Prostate gland (tissue), 2 donors: Measurements from ENCODE around the gene CCDC81. TPM values are rescaled to one million over a fixed set of nuclear protein-coding genes. Genes with fewer than 3 reads are reported as not detected.

Source experiments
- DNase-seq: peaks from one replicate; pipeline ENCODE4 v3.0.0-alpha.2; 2019; ENCODE audit warnings: low spot score
- H3K27ac ChIP-seq, 2 donors: fragments of 200-600 bp; sonication (generic); 2 replicates each; pipeline ENCODE4 v1.5.1; 2017 to 2019
- H3K27me3 ChIP-seq: fragments of 200-600 bp; sonication (generic); replicated peaks from 2 replicates; pipeline ENCODE4 v1.5.1; 2019; ENCODE audit not compliant: insufficient read depth
- H3K36me3 ChIP-seq, 2 donors: fragments of 200-600 bp; sonication (generic); 1 replicate in 1 of 2; 2 replicates in 1 of 2; pipeline versions ENCODE4 v1.5.1 to v1.8.1; 2017 to 2019
- H3K4me1 ChIP-seq: fragments of 200-600 bp; sonication (generic); replicated peaks from 2 replicates; pipeline ENCODE4 v1.5.1; 2019
- H3K4me3 ChIP-seq, 2 donors: fragments of 200-600 bp; sonication (generic); 2 replicates each; pipeline ENCODE4 v1.5.1; 2017 to 2019
- H3K9me3 ChIP-seq: fragments of 200-600 bp; sonication (generic); 2 replicates; pipeline ENCODE4 v1.5.1; 2017
- POLR2A ChIP-seq: fragments of 450-650 bp; IDR thresholded peaks from one replicate; pipeline ENCODE4 v1.6.1; 2016; ENCODE audit warnings: antibody characterized with exemption, mild to moderate bottlenecking
- POLR2AphosphoS5 ChIP-seq: sonication (generic); formaldehyde crosslinking; IDR thresholded peaks from one replicate; pipeline ENCODE4 v1.6.1; 2017; ENCODE audit warnings: antibody characterized with exemption
- WGBS: methylation state at CpG from one replicate; pipeline ENCODE4 v1.1.5; 2018; 5-methylcytosine and 5-hydroxymethylcytosine counted together
- intact Hi-C: fragments of 100-400 bp; cut with DNase I; formaldehyde crosslinking; loops from one replicate; pipeline ENCODE4 v1.14.2; 2022
- total RNA-seq, 2 donors: library from RNA; depleted of rRNA; stranded (reverse); fragments of >200 nt; gene quantifications; one replicate each; pipeline ENCODE4 v1.1.0, GENCODE V29; 2016
- TF ChIP-seq, protein P1 (sequence below), 4 experiments: fragments of 200-600 bp in 2 of 4; fragments of 450-650 bp in 2 of 4; sonication (generic) in 2 of 4; IDR thresholded peaks; 1 replicate in 3 of 4; 2 replicates in 1 of 4; pipeline ENCODE4 v1.5.1; 2016 to 2019; ENCODE audit warnings: antibody characterized with exemption in 4 of 4, mild to moderate bottlenecking in 2 of 4, moderate library complexity in 2 of 4

CCDC81 gene
- total RNA-seq, 2 donors from 2014 or later = 0.17 to 1.2 TPM

DNA sequence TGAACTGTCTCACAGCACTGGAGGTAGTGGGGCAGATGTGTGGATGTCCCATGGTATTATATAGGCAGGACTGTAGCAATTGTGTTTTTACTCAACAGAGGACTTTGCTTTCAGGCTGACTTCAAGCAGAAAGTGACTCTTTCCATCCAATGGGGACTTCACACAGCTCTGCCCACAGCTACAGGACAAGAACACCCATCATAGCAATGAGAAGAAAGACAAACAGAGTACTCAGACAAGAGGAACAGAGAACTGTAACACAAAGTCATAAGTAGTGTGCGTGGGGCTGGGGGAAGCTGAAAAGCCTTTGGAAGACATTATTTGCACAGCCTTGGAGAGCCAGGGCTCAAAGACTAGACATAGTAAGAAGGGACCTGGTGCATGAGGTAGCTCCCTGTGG lies 70.3 kb downstream of the CCDC81 start:
- H3K9me3 ChIP-seq = no peaks in the 10 kb centered on the region
- WGBS = 96% methylated on average over 1 of the region's 1 CpG
- H3K27me3 ChIP-seq = no peaks in the 10 kb centered on the region
- H3K27ac ChIP-seq = no peak overlapping the region
- no peak for DNase-seq
- H3K4me1 ChIP-seq = no peaks in the 10 kb centered on the region
- H3K4me3 ChIP-seq = no peak overlapping the region
- intact Hi-C loops = no loop called here
- no peaks in the 10 kb centered on the region for H3K36me3 ChIP-seq
- TF ChIP-seq POLR2A (no peak), POLR2AphosphoS5 (no peak)

GRCh38 chr11:86446163-86446923 lies 71.7 kb downstream of the CCDC81 start:
- Histone ChIP-seq H3K9me3 (no peaks in the 10 kb centered on the region), H3K4me1 (no peaks in the 10 kb centered on the region), H3K27ac (no peak overlapping the region), H3K4me3 (no peak overlapping the region), H3K36me3 (no peaks in the 10 kb centered on the region), H3K27me3 (no peaks in the 10 kb centered on the region)
- intact Hi-C loops = no loop called here
- WGBS = 97% methylated on average over 8 of the region's 8 CpGs
- no peak for DNase-seq
- TF ChIP-seq POLR2AphosphoS5 (no peak), POLR2A (no peak)
- TF ChIP-seq, protein P1, sequence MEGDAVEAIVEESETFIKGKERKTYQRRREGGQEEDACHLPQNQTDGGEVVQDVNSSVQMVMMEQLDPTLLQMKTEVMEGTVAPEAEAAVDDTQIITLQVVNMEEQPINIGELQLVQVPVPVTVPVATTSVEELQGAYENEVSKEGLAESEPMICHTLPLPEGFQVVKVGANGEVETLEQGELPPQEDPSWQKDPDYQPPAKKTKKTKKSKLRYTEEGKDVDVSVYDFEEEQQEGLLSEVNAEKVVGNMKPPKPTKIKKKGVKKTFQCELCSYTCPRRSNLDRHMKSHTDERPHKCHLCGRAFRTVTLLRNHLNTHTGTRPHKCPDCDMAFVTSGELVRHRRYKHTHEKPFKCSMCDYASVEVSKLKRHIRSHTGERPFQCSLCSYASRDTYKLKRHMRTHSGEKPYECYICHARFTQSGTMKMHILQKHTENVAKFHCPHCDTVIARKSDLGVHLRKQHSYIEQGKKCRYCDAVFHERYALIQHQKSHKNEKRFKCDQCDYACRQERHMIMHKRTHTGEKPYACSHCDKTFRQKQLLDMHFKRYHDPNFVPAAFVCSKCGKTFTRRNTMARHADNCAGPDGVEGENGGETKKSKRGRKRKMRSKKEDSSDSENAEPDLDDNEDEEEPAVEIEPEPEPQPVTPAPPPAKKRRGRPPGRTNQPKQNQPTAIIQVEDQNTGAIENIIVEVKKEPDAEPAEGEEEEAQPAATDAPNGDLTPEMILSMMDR (IDR thresholded peaks at IDR 0.05) = no peak

DNA sequence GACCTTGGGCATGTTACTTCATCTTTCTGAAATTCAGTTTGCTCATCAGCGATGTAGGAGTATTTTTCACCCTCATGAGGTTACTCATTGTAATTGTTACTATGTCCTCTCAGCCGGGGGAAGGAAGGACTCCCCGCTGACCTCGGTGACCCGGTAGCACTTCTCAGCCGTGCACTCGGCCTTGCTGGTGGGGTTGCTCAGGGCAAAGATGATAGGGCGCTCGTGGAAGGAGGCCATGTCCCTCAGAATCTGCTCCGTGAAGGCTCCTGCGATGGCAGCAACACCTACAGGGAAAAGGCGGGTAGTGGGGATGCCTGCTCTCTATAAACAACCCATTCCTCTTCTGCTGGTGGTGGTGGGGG lies 72.2 kb downstream of the CCDC81 start:
- Histone ChIP-seq H3K9me3 (no peaks in the 10 kb centered on the region), H3K27ac (no peak overlapping the region), H3K4me3 (no peak overlapping the region), H3K36me3 (no peaks in the 10 kb centered on the region), H3K27me3 (no peaks in the 10 kb centered on the region), H3K4me1 (no peaks in the 10 kb centered on the region)
- no peak for TF ChIP-seq POLR2A
- no peak for TF ChIP-seq POLR2AphosphoS5
- TF ChIP-seq, protein P1 (IDR thresholded peaks at IDR 0.05) = no peak
- 94% methylated on average over 12 of the region's 12 CpGs for WGBS
- intact Hi-C loops = no loop called here
- DNase-seq = no peak

DNA sequence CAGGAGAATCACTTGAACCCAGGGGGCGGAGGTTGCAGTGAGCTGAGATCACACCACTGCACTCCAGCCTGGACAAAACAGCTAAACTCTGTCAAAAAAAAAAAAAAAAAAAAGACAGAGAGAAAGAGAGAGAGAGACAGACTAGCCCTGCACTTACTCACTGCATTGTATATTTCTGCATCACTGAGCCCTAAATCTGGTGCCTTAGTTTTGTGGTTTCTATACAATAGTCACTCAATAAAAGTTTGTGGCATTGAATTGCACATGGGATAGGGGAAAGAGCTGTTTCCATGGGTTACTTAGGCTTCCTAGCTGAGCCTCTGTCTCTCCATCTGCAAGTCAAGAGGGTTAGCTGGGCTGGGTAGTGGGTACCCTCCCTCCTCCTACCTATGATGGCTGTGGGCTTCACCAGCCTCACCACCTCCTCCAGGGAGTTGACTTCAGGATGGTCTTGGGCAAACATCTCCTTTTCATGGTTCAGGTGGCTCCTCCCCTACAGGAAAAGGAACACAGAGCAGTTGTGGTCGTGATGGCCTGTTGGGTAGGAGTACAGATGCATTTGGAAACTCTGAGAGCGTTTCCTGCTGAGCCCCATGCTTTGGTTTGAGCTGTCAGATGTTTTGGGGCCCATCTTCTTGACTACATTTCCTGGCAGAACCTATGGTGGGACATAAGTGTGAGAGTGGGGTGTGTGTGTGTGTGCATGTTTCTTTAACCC lies 73.2 kb downstream of the CCDC81 start:
- H3K36me3 ChIP-seq = no peaks in the 10 kb centered on the region
- intact Hi-C loops = no loop called here
- no peak for DNase-seq
- H3K9me3 ChIP-seq = no peaks in the 10 kb centered on the region
- H3K27ac ChIP-seq = no peak overlapping the region
- no peak overlapping the region for H3K4me3 ChIP-seq
- no peaks in the 10 kb centered on the region for H3K4me1 ChIP-seq
- no peaks in the 10 kb centered on the region for H3K27me3 ChIP-seq
- WGBS = 92% methylated on average over 2 of the region's 3 CpGs
- TF ChIP-seq, protein P1 (IDR thresholded peaks at IDR 0.05) = no peak
- TF ChIP-seq POLR2AphosphoS5 = no peak
- TF ChIP-seq POLR2A = no peak

DNA sequence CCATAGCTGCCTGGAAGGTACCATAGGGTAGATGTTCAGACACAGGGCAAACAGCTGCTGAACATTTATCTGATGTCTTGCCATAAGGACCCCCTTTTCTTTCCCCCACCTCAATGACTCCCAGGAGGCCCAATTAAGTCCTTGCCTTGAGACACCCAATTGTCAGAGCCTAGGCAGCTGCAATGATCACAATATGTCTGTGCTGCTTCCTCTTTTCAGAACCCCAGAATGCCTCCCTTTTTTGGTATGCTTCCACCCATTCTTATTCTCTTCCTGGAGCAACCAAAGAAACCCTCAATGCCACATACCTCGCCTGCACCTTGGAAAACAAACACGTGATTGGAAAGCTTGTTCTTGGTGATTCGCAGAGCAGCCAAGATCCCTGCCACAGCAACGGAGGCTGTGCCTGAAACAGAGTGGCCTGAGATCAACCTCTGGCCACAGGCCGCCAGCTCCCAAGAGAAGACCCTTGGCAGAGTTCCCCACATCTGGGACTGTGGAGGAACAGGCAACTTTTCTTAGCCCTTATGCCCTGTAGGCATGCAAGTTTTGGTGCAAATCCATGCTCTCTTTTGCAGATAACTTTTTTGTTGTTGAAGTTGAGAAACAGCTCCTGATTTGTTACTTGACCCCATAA lies 75.4 kb downstream of the CCDC81 start:
- TF ChIP-seq, protein P1 (IDR thresholded peaks at IDR 0.05) = no peak
- TF ChIP-seq POLR2AphosphoS5 = no peak
- no peak for TF ChIP-seq POLR2A
- H3K4me3 ChIP-seq = no peak overlapping the region
- 92% methylated on average over 5 of the region's 5 CpGs for WGBS
- no peak overlapping the region for H3K27ac ChIP-seq
- H3K27me3 ChIP-seq = no peaks in the 10 kb centered on the region
- DNase-seq = no peak
- H3K9me3 ChIP-seq = no peaks in the 10 kb centered on the region
- H3K4me1 ChIP-seq = no peaks in the 10 kb centered on the region
- H3K36me3 ChIP-seq = no peaks in the 10 kb centered on the region
- intact Hi-C loops = no loop called here
